Fibroblast of skin of back (primary cell): Measurements from ENCODE around the gene AMMECR1L. TPM values are rescaled to one million over a fixed set of nuclear protein-coding genes. Genes with fewer than 3 reads are reported as not detected.
"Not testable (repeated sequence)": the region's sequence is repeated elsewhere in the genome, so short reads cannot be mapped to it uniquely, and the experiment has no call there.

Source experiments
- DNase-seq: peaks from one replicate; pipeline ENCODE4 v3.0.0-alpha.2; 2013
- polyA plus RNA-seq, 2 experiments: library from polyadenylated mRNA; unstranded; fragments of 120-200 nt; gene quantifications; one replicate each; pipeline ENCODE4 v1.2.1, GENCODE V29; 2013; ENCODE audit not compliant: insufficient read length in 2 of 2

The AMMECR1L gene
- 22.2 TPM for polyA plus RNA-seq (2013, experiment 1 of 2; ENCODE audit: insufficient read length)
- 16.8 TPM for polyA plus RNA-seq (2013, experiment 2 of 2; ENCODE audit: insufficient read length)

DNA sequence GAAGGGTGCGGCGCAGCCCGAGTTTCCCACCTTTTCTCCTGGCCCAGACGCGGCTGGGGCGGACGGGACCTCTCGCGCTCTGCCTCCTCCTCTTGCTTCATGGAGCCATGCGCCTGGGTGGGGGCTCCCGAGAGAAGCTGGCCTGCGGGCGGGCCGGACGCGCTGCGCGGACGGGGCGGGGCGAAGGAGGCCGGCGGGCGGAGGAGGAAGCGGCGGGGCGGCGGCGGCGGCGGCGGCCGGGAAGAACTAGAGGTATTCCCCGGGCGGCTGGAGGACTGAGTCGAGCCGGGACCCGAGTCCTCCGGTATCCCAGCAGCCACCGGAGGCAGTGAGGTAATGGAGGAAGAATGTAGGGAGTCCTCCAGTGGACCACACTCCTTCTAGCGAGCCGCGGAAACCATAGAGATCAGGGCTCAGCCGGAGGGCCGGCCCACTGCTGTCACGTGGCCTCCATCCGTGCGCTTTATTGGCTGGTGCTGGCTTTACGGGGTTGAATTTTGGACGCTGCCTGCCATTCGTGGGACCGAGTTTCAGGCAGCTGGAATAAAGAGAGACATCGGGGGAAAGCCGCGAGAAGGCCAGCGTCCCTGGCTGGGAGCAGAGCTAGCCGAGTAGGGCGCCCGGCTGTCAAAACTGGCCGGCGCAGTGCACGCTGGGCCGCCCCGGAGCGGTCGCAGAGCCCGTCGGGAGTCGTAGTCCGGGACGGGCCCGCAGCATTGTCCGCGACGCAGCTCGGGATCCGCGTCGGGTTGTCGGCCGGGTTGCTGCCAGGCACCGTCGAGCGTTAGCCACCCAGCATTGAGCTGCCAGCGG lies at the start of gene AMMECR1L:
AMMECR1L (minus strand) TSS at position 177 of the 813 bp plus-strand sequence. CDS start 11,722 bp downstream, outside the sequence.
- peak; percentile 65 for DNase-seq

DNA sequence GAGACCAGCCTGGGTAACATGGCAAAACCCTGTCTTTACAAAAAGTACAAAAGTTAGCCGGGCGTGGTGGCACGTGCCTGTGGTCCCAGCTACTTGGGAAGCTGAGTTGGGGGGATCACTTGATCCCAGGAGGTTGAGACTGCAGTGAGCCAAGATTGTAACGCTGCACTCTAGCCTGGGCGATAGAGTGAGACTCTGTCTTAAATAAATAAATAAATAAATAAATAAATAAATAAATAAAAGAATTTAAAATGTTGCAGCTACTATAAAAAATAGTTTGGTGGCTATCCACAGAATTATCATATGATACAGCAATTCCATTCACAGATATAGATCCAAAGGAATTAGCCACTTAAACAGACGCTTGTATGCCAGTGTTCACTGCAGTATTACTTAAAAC lies 49.6 kb upstream of the AMMECR1L start:
- DNase-seq: no peak

DNA sequence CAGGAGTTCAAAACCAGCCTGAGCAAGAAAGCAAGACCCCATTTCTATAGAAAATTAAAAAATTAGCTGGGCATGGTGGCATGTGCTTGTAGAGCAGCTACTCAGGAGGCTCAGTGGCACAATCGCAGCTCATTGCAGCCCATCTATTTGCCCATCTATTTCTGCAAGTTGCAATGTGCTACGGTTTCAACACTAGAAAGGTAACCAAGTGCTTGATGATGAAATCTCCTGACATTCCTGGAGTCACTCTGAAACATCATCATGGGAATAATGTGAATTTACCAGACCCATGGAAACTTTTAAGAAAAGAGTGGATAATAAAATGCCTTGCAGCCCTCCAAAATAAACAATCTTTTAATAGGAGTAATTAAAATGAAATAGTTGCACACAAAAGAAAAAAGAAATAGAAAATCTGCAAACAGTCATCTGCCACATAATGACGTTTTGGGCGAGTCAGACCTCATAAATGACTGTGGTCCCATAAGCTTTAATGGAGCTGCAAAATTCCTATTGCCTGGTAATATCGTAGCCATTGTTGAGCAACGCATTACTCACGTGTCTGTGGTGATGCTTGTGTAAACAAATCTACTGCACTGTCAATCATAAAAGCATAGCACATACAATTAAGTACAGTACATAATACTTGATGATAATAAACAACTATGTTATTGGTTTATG lies 46.6 kb upstream of the AMMECR1L start:
- DNase-seq: peak; percentile 45

DNA sequence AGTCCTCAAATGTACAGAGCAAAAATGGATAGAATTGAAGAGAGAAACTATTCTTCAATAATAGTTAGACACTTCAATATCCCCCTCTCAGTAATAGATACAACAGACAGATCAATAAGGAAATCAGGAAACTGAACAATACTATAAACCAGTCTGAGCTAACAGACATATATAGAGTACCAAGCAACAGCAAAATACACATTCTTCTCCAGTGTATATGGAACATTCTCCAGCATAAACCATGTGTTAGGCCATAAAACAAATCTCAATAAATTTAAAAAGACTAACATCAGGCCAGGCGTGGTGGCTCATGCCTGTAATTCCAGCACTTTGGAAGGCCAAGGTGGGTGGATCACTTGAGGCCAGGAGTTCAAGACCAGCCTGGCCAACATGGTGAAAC lies 43.7 kb upstream of the AMMECR1L start:
- DNase-seq: no peak

DNA sequence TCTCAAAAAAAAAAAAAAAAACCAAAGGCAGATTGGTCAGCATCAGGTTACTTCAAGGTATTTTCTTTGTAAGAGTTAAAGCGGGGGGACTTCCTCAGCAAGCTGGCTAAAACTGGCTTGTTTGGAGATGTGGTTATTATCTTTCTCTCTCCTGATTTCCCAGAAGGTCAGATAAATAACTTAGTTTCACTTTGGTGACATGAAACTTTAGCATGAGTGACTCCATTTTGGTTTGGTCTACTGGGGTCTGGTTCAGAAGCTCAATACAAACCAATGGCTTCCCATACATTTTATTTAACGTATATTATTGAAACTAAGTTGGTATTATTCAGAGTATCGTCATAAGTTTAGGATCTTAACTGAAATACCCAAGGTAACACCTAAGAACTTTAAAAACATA lies 41.6 kb upstream of the AMMECR1L start:
- DNase-seq: no peak

DNA sequence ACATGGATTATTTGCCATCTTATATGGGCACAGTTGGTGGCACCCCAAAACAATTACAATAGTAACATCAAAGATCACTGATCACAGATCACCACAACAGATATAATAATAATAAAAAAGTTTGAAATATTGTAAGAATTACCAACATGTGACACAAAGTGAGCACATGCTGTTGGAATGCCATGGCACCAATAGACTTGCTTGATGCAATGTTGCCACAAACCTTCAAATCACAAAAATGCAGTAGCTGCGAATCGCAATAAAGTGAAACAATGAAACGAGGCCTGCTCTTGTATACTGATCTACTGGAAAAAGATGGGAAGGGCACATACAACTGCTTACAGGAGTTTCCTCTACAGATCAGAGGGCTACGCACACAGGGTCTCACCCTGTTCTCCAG lies 32.2 kb upstream of the AMMECR1L start:
- peak; percentile 25 for DNase-seq

DNA sequence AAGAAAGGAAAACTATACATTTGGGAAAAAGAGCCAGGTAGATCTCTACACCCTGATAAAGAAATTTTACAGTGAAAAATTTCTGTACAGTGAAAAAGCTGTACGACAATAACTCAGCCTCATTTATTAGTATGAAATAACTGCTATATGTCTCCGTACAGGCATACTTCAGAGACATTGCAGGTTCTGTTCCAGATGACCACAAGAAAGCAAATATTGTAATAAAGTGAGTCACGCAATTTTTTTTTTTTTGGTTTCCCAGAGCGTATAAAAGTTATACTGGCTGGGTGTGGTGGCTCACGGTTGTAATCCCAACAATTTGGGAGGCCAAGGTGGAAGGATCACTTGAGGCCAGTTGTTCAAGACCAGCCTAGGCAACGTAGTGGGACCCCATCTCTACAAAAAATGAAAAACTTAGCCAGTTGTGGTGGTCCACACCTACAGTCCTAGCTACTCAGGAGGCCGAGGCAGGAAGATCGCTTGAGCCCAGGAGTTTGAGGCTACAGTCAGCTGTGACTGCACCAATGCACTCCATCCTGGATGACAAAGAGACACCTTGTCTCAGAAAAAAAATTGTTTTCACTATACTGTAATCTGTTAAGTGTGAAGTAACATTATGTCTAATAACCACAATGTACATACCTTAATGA lies 28.2 kb upstream of the AMMECR1L start:
- no peak for DNase-seq

DNA sequence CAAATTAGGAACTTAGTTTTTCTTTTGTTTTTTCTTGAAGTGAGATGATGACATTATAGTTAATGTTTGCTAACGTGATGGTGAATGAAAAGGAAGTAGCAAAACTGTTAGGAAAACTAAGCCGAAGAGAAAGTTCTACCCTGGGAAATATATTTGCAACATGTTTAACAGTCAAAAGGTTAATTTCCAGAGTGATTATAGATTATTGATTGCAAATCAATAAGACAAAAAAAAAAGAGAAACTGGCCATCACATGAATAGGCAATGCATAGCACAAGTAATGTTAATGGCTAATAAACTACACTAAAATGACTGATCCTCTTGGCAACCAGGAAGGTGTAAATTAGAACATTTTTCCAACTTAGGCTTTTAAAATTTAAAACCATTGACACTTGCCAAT lies 26.0 kb upstream of the AMMECR1L start:
- no peak for DNase-seq

DNA sequence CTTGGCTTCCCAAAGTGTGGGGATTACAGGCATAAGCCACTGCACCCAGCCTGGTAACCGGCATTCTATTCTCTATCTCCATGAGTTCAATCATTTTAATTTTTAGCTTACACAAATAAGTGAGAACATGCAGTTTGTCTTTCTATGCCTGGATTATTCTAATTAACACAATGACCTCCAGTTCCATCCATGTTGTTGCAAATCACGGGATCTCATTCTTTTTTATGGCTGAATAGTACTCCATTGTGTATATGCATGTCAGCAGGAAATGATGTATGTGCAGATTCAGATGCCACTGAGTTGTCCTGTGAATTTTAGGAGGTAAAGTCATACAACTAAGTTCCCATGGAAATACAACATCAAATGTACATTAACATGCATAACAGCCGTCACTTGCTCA lies 24.7 kb upstream of the AMMECR1L start:
- no peak for DNase-seq

DNA sequence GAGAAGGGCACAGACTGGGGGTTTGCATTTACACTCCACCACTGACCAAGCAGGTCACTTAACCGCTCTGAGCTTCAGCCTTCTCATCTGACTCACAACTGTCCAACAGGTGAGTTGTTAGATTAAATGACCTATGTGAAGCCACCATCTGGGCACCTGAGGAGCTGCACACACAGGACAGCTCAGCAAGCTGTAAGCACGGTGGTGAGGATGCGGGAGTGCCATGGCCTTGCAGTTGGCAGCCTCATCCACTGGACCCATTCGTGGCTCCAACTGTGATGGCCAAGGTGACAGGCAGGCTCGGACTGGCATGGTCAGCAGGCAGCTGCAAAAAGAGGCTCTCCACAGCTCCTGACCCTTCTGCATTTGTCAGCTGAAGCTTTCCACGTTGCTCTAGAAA lies 23.3 kb upstream of the AMMECR1L start:
- no peak for DNase-seq

DNA sequence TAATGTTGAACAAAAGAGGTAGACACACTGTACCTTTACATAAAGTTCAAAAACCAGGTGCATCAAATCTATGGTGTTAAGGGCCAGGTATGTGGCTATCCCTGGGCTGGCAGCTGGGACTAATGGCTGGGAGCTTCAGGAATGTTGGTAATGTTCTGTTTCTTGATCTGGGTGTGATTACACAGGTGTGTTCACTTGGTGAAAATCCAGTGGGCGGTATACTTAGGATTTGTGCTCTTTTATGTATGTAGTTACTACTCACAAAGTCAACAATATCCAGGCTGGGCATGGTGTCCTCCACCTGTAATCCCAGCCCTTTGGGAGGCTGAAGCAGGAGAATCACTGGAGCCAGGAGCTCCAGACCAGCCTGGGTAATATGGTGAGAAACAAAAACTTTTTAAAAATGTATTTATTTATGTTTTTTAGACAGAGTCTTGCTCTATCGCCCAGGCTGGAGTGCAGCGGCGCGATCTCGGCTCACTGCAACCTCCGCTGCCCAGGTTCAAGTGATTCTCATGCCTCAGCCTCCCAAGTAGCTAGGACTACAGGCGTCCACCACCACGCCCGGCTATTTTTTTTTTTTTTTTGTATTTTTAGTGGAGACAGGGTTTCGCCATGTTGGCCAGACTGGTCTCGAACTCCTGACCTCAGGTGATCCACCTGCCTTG lies 22.1 kb upstream of the AMMECR1L start:
- not testable (repeated sequence) for DNase-seq

DNA sequence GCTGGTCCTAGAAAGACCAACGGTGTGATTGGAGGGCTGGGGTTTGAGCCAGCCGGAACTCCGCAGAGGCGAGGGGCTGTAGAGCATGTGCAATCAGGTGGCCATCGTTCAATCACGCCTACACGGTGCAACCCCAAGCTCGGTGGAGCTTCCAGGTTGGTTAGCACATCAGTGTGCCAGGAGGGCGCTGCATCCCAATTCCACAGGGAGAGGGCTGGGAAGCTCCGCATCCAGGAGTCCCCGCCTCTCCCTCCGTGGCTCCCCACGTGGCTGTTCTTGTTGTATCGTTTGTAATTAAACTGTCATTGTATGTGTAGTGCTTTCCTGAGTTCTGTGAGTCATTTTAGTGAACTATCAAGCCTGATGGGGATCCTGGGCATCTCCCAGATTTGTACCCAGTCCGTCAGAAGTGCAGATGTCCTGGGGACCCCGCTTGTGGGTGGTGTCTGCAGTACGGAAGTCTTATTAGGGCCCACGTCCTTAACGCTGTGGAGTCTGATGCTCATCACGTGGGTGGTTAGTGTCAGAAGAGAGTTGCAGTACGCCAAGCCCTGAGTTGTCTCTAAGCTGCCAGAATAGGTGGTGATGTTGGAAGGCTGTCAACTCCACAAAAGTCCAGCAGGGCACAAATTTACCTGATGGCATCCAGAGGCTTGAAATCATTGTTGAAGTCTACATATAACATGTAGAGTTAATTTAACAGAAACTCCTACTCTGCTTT lies 20.6 kb upstream of the AMMECR1L start:
- DNase-seq: no peak

DNA sequence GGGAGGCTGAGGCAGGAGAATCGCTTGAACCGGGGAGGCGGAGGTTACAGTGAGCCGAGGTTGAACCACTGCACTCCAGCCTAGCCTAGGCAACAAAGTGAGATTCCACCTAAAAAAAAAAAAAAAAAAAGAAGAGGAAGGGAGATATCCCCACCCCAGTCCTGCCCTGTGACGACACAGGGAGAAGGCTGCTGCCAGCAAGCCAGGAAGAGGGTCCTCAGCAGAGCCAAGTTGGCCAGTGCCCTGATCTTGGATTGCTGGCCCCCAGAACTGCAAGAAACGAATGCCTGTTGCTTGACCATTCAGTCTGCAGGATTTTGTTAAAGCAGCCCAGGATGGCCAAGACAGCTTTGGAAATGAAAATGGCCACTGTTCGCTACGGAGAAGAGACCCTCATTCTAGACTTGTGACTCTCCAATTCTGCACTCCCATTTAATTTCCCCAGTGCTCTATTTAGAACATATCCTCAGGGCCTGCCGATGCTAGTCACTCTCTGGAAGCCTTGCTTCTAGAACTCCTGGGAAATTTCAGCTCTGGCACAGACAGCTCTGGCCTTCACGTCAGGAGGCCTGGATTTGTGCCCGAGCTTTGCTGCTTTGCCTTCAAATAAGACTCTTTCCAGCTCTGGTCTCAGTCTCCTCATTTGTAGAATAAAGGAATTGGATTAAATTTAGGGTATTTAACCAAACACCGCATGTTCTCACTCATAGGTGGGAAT lies 15.7 kb upstream of the AMMECR1L start:
- no peak for DNase-seq

DNA sequence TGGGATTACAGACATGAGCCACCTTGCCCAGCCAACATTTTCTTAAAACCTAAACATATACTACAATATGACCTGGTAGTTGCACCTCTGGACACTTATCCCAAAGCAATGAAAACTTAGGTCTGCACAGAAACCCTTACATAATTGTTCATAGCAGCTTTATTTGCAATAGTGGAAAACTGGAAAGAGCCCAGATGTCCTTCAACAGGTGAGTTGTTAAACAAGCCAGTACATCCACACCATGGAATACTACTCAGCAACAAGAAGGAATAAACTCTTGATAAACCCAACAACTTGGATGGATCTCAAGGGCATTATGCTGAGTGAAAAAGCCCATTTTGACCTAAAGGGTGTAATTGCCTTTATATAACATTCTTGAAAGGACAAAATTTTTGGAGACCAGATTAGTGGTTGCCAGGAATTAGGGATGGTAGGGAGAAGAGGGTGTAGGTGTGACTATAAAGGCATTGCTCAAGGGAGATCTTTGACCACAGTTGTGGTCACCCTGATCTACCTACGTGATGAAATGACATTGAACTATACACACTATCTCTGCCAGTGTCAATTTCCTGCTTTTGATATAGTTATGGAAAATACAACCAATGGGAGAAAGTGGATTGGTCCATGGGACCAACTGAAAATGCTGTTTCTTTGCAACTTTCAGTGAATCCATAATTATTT lies 11.9 kb upstream of the AMMECR1L start:
- DNase-seq: no peak

DNA sequence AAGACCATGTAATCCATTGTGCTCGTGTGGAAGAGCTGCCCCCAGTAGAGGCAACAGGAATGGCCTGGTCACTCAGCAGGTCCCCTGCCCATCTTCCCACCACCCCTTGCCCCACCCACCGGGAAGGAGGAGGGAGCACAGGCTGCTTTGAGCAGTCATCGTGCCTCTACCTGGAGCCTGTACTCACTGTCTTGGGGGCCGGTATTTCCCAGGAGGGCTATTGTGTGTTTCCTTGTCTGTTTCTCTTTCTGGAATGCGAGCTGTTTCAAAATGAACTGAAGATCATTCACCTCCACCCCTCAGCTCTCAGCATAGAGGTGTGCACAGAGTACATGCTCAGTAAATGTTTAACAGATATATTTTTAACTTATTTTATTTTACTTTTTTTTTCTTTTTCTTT lies 7.7 kb upstream of the AMMECR1L start:
- no peak for DNase-seq

DNA sequence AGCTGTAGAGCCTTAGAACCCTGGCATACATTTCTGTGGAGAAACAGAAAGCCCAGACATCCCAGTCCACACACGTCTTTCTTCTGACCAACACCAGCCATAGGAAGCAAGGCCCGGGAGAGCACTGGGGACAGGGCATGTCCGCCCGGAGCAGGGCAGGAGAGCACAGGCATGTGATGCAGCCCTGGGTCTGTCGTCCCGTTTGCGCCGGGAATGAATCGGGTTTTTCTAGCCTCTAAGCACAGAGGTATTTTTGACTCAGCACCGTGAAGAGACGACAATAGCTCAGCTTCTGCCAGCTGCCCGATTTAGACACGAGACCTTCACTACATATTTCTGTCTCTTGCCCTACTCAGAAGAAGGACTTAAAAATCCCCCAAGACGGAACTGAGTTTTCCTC lies 7.3 kb upstream of the AMMECR1L start:
- DNase-seq: no peak

DNA sequence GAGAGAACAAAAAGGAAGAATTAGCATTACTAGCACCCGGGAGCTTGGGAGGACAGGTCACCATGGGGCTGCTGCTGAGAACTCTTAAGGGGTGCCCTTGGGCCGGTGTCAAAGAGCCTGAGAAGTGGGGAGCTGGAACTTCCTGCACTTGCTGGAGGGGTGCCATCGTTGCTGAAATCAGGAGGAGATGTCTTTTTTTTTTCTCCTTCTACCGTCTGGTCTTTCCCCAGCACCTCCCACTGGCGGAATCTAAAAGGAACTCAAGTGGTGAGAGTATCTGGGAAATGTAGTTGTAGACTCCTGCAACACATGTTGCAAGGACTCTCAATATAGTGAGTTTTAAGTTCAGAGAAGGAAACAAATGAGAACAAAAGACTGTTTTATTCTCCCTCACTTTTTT lies 6.1 kb upstream of the AMMECR1L start:
- no peak for DNase-seq

DNA sequence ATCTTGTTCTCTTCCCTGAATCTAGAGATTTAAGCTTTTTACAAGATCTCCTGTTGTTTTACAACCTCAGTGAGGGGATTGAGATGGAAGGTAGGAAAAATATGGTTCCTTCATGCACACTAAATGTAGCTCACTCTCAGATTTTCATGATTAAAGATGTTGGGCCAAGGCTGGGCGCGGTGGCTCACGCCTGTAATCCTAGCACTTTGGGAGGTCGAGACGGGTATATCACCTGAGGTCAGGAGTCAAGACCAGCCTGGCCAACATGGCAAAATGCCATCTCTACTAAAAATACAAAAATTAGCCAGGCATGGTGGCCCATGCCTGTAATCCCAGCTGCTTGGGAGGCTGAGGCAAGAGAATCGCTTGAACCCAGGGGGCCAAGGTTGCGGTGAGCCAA lies 5.0 kb upstream of the AMMECR1L start:
- not testable (repeated sequence) for DNase-seq

DNA sequence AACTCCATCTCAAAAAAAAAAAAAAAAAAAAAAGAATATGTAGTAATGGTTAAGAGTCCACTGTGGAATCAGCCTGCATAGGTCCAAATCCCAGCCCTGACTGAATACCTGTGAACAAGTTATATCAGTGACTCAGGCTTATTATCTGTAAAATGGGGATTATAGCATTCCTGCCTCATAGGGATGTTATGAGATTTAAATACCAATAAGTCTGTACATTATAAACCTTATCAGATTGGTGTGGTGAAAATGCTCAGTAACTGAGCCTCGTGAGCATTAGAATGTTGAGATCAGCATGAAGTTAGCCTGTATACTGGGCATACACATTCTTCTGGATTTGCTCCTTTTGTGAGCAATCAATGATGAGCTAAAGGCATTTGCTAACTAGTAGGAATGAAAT lies 3.0 kb upstream of the AMMECR1L start:
- no peak for DNase-seq

DNA sequence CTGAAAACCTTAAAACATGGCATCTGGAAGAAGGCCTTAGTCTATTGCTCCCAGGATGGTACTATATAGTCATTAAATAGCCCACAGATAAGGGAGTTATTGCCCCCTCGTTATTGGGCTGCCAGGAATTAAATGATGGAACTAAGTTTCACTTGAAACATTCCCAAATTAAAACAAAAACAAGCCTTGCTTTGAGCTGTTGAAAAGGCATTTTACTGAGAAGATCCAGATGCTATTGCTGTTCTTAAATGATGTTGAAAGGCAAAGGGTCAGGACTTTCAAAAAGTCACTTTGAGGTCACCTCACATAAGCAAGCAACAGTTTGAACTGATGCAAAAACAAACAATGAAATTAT lies 2.0 kb upstream of the AMMECR1L start:
- no peak for DNase-seq
